Thyroid gland (tissue), 4 donors: Measurements from ENCODE around the gene DIPK1C. TPM values are rescaled to one million over a fixed set of nuclear protein-coding genes. Genes with fewer than 3 reads are reported as not detected.

Experiments used
- DNase-seq, 2 donors: peaks; one replicate each; pipeline ENCODE4 v3.0.0-alpha.2; 2019
- H3K27ac ChIP-seq, 3 donors: fragments of 200-600 bp; sonication (generic); 1 replicate in 2 of 3; 2 replicates in 1 of 3; pipeline ENCODE4 v1.5.1; 2016 to 2019; ENCODE audit warnings: mild to moderate bottlenecking in 1 of 3, moderate library complexity in 1 of 3
- H3K27me3 ChIP-seq: fragments of 200-600 bp; sonication (generic); one replicate; pipeline ENCODE4 v1.5.1; 2019
- H3K36me3 ChIP-seq, 2 donors: fragments of 200-600 bp; sonication (generic); one replicate each; pipeline ENCODE4 v1.5.1; 2016 to 2019
- H3K4me1 ChIP-seq, 2 donors: fragments of 200-600 bp; sonication (generic); one replicate each; pipeline ENCODE4 v1.5.1; 2017 to 2019
- H3K4me3 ChIP-seq, 3 donors: fragments of 200-600 bp; sonication (generic); replicated peaks in 1 of 3; 1 replicate in 2 of 3; 2 replicates in 1 of 3; pipeline ENCODE4 v1.5.1; 2016; ENCODE audit warnings: mild to moderate bottlenecking in 1 of 3
- H3K9me3 ChIP-seq: fragments of 200-600 bp; sonication (generic); one replicate; pipeline ENCODE4 v1.5.1; 2017
- CTCF ChIP-seq, 6 experiments: fragments of 200-600 bp in 3 of 6; fragments of 450-650 bp in 3 of 6; sonication (generic) in 3 of 6; IDR thresholded peaks; one replicate each; pipeline ENCODE4 v1.5.1; 2016 to 2019; ENCODE audit warnings: antibody characterized with exemption in 6 of 6, mild to moderate bottlenecking in 2 of 6, inconsistent platforms in 1 of 6, moderate library complexity in 1 of 6
- POLR2A ChIP-seq, 2 donors: fragments of 450-650 bp; IDR thresholded peaks; one replicate each; pipeline ENCODE4 v1.6.1; 2017; ENCODE audit warnings: antibody characterized with exemption in 2 of 2, mild to moderate bottlenecking in 2 of 2, moderate library complexity in 1 of 2
- WGBS, 2 donors: methylation state at CpG; one replicate each; pipeline ENCODE4 v1.1.5; 2017; 5-methylcytosine and 5-hydroxymethylcytosine counted together
- intact Hi-C: fragments of 100-400 bp; cut with DNase I; formaldehyde crosslinking; loops from one replicate; pipeline ENCODE4 v1.15.1; 2023
- total RNA-seq, 4 donors: library from RNA; depleted of rRNA; stranded (reverse); fragments of >200 nt; gene quantifications; one replicate each; pipeline ENCODE4 v1.2.3, GENCODE V29; 2016

The DIPK1C gene
- total RNA-seq, 4 donors from 2014 or later = not detected

- no peak overlapping the region for H3K27ac ChIP-seq
- no peaks in the 10 kb centered on the region for H3K9me3 ChIP-seq
- WGBS, 2 donors = 79 to 84% methylated on average over 11 to 12 of the region's 12 CpGs
- H3K4me3 ChIP-seq = no peak overlapping the region
- intact Hi-C loops = no loop called here
- no peaks in the 10 kb centered on the region for H3K36me3 ChIP-seq
- H3K4me1 ChIP-seq = peaks cover 6 to 17% of the 10 kb centered on the region in 2 donors
- TF ChIP-seq CTCF (IDR thresholded peaks at IDR 0.05) = no peak
- no peak for TF ChIP-seq POLR2A (IDR thresholded peaks at IDR 0.05)
- no peak for DNase-seq
- H3K27me3 ChIP-seq = no peaks in the 10 kb centered on the region
These were observed 41.0 kb downstream of the DIPK1C start for GRCh38 chr18:74416124-74416523.

- peak in 1 of 2 donors; percentile 23 for DNase-seq
- H3K36me3 ChIP-seq = no peaks in the 10 kb centered on the region
- TF ChIP-seq CTCF (IDR thresholded peaks at IDR 0.05) (no peak), POLR2A (IDR thresholded peaks at IDR 0.05) (no peak)
- no peaks in the 10 kb centered on the region for H3K27me3 ChIP-seq
- H3K9me3 ChIP-seq = no peaks in the 10 kb centered on the region
- H3K27ac ChIP-seq = no peak overlapping the region
- WGBS, 2 donors = 76 to 83% methylated on average over 10 to 12 of the region's 12 CpGs
- peaks cover 6 to 17% of the 10 kb centered on the region in 2 donors for H3K4me1 ChIP-seq
- H3K4me3 ChIP-seq = no peak overlapping the region
- intact Hi-C loops = no loop called here
These were observed 42.1 kb downstream of the DIPK1C start for GRCh38 chr18:74414953-74415515.

DNA sequence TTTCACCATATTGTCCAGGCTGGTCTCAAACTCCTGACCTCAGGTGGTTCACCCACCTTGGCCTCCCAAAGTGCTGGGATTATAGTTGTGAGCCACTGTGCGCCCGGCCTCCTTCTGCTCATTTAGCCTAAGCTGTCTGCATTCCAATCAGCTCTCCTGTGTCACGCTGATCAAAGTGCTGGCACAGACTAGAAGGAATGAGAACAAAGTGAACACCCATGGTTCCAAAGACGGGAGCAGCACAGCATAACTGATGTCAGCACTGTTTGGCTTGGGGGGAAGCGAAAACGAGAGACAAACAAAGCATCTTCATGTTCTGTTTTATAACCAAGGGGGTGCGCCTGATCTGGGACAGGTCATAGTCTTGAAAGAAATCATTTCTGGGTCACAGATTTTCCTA lies 43.3 kb downstream of the DIPK1C start:
- H3K27me3 ChIP-seq = no peaks in the 10 kb centered on the region
- no peak for DNase-seq
- H3K36me3 ChIP-seq = no peaks in the 10 kb centered on the region
- WGBS, 2 donors = 94 to 97% methylated on average over 7 of the region's 7 CpGs
- no peak overlapping the region for H3K27ac ChIP-seq
- H3K9me3 ChIP-seq = no peaks in the 10 kb centered on the region
- TF ChIP-seq CTCF (IDR thresholded peaks at IDR 0.05) = no peak
- intact Hi-C loops = no loop called here
- H3K4me1 ChIP-seq = peaks cover 6 to 17% of the 10 kb centered on the region in 2 donors
- no peak overlapping the region for H3K4me3 ChIP-seq

- no peak overlapping the region for H3K4me3 ChIP-seq
- TF ChIP-seq CTCF (IDR thresholded peaks at IDR 0.05) = no peak
- no peak for TF ChIP-seq POLR2A (IDR thresholded peaks at IDR 0.05)
- H3K9me3 ChIP-seq = no peaks in the 10 kb centered on the region
- no peaks in the 10 kb centered on the region for H3K36me3 ChIP-seq
- DNase-seq = peak; percentile 83 to 86
- 36 to 38% methylated on average over 16 to 21 of the region's 21 CpGs for WGBS, 2 donors
- intact Hi-C loops = no loop called here
- H3K4me1 ChIP-seq = peaks cover 6 to 17% of the 10 kb centered on the region in 2 donors
- H3K27me3 ChIP-seq = no peaks in the 10 kb centered on the region
- peak overlapping the region in 1 of 3 donors; percentile 29 for H3K27ac ChIP-seq
These were observed 44.8 kb downstream of the DIPK1C start for GRCh38 chr18:74412116-74412880.

GRCh38 chr18:74411475-74411874 lies 45.6 kb downstream of the DIPK1C start:
- no peak for DNase-seq
- H3K27ac ChIP-seq = no peak overlapping the region
- peaks cover 6 to 17% of the 10 kb centered on the region in 2 donors for H3K4me1 ChIP-seq
- WGBS, 2 donors = 83 to 89% methylated on average over 6 to 9 of the region's 9 CpGs
- no peaks in the 10 kb centered on the region for H3K9me3 ChIP-seq
- no peaks in the 10 kb centered on the region for H3K36me3 ChIP-seq
- intact Hi-C loops = no loop called here
- no peaks in the 10 kb centered on the region for H3K27me3 ChIP-seq
- H3K4me3 ChIP-seq = no peak overlapping the region
- TF ChIP-seq CTCF (IDR thresholded peaks at IDR 0.05) (no peak), POLR2A (IDR thresholded peaks at IDR 0.05) (no peak)
